Lower leg skin (tissue), 3 donors: ENCODE data around the gene DIAPH1.

Source experiments
- POLR2A ChIP-seq, 2 donors: fragments of 450-650 bp; IDR thresholded peaks; one replicate each; pipeline ENCODE4 v1.6.1; 2016 to 2017; ENCODE audit warnings: antibody characterized with exemption in 2 of 2, mild to moderate bottlenecking in 1 of 2, moderate library complexity in 1 of 2
- TF ChIP-seq, protein P1 (sequence below), 3 donors: fragments of 450-650 bp; IDR thresholded peaks; one replicate each; pipeline ENCODE4 v1.5.1; 2016; ENCODE audit warnings: antibody characterized with exemption in 3 of 3, mild to moderate bottlenecking in 3 of 3, moderate library complexity in 2 of 3

DNA sequence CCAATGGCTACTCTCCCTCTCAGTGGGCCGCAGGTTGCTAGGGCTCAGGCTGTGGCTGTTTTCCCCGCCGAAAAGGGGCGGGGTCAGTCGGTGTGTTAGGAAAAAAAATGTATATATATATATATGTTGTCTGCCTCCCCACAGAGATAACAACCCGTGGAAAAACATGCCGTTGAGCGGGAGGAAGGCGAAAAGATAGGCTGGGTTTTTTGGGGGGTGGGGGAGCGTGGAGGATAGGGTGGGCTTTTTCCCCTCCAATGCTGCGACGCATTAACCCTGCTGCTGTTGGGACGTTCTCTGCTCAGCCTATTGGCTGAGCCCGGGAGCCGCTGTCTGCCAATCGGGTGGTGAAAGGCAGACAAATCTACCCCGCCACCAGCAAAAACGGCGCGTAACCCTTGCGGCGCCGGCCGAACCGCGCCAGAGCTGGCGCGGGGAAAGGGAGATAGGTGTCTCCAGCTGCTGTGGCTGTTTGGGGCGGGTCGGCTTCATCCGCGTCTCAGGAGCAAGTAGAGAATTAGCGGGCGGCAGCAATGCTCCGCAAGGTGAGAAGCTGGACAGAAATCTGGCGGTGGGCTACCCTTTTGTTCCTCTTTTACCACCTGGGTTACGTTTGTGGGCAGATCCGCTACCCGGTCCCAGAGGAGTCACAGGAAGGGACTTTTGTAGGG lies 134.0 kb downstream of the DIAPH1 start, which contains the start of gene PCDHGC4:
- TF ChIP-seq, protein P1, sequence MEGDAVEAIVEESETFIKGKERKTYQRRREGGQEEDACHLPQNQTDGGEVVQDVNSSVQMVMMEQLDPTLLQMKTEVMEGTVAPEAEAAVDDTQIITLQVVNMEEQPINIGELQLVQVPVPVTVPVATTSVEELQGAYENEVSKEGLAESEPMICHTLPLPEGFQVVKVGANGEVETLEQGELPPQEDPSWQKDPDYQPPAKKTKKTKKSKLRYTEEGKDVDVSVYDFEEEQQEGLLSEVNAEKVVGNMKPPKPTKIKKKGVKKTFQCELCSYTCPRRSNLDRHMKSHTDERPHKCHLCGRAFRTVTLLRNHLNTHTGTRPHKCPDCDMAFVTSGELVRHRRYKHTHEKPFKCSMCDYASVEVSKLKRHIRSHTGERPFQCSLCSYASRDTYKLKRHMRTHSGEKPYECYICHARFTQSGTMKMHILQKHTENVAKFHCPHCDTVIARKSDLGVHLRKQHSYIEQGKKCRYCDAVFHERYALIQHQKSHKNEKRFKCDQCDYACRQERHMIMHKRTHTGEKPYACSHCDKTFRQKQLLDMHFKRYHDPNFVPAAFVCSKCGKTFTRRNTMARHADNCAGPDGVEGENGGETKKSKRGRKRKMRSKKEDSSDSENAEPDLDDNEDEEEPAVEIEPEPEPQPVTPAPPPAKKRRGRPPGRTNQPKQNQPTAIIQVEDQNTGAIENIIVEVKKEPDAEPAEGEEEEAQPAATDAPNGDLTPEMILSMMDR (IDR thresholded peaks at IDR 0.05), result no peak
- no peak for TF ChIP-seq POLR2A (IDR thresholded peaks at IDR 0.05)
